Subcutaneous adipose tissue (tissue), 4 donors: Measurements from ENCODE around the gene TUBA1C. TPM values are rescaled to one million over a fixed set of nuclear protein-coding genes. Genes with fewer than 3 reads are reported as not detected.

Experiments used
- CTCF ChIP-seq: fragments of 450-650 bp; IDR thresholded peaks from one replicate; pipeline ENCODE4 v1.5.1; 2016; ENCODE audit warnings: low read depth, mild to moderate bottlenecking, control low read depth, antibody characterized with exemption, moderate library complexity
- total RNA-seq, 4 donors: library from RNA; depleted of rRNA; stranded (reverse); fragments of >200 nt; gene quantifications; one replicate each; pipeline ENCODE4 v1.1.0, GENCODE V29; 2016

The TUBA1C gene
- total RNA-seq, 4 donors from 2014 or later: 65.9 to 177 (median 107) TPM

DNA sequence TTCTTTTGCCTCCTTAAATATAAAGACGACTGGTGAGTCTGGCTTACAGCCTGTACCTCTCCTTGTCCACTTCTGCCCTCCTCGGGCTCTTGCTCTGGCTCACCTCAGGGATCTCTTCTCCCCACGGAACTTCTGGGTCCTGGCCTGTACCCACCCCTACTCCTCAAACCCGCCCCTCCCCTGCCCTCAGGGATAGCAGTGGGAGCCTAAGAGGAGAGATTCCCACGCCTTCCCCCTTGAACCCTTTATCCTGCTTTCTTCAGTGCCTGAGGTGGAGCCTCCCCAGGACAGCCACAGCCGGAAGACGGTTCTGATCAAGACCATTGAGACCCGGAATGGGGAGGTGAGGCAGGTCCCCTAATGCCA lies 32.8 kb downstream of the TUBA1C start:
- no peak for TF ChIP-seq CTCF

DNA sequence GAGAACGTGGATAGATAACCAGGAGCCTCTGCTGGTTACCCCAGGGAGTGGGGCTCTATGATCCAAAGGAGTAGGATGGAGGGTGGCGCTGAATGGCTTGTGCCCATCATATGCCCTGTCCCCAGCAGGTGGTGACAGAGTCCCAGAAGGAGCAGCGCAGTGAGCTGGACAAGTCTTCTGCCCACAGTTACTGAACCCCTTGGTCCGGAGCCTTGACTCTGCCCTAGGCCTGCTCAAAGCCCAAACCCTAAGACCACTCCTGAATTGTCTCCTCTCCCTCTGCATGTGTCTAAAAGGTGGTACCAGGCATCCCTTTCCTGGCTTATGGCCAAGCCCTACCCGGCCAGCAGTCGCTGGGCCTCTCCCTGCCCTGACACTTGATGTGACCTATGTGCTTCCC lies 33.3 kb downstream of the TUBA1C start:
- no peak for TF ChIP-seq CTCF

DNA sequence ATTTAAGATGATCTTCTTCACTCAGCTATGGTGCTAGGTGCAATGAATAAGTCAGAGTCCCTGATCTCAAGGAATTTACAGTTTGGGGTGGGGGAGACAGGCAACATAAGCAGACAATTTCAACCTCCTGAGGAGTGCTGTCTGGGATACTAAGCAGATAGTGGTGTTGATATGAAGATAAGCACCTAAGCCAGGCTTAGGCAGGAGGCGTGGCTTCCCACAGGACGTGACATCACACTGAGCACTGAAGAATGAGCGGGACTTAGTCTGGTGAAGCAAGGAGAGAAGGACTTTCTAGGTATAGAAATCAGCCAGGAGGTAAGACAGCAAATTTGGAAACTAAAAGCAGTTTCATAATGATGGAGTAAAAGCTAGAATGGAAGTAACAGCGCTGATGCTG lies 36.9 kb downstream of the TUBA1C start:
- no peak for TF ChIP-seq CTCF

- TF ChIP-seq CTCF: no peak
Measured at GRCh38 chr12:49304161-49304560, 39.3 kb downstream of the TUBA1C start.

DNA sequence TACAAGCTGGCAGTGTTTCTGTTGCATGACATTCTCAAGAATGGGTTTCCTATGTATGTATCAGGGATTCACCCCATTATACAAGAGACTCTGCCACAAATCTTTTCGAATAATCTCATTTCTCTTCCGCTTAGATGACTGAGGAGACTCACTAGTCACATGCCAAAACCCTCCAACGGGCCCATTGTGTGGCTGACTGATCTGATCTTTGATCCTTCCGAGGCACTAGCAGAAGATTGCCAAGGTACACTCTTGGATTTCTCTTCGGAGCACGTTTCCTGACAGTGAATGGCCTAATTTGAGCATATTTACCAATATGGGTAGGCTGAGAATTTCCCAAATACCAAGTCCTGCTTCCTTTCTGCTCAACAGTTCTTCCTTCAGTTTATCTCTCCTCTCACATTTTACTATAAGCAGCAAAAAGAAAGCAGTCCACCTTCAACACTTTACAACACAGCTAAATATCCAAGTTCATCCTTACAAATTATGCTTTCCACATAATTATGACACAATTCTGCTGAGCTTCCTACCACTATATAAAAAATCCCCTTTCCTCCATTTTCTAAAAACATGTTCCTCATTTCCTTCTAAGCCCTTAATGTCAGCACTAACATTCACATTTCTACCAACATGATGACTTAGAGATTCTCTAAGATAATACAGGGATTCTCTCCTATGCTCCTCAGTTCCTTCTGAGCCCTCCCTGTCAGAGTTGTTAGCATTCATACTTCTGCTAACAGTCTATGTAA lies 41.1 kb downstream of the TUBA1C start:
- no peak for TF ChIP-seq CTCF

DNA sequence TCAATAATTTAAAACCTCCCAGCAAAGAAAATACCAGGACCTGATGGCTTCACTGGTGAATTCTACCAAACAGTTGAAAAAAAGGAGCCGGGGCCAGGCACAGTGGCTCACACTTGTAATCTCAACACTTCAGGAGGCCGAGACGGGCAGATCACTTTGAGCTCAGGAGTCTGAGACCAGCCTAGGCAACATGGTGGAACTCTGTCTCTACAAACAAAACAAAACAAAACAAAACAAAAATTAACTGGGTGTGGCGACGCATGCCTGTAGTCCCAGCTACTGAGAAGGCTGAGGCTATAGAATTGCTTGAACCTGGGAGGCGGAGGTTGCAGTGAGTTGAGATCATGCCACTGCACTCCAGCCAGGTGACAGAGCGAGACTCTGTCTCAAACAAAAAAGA lies 44.5 kb downstream of the TUBA1C start:
- TF ChIP-seq CTCF: no peak

- no peak for TF ChIP-seq CTCF
Measured at GRCh38 chr12:49314811-49315210, 49.9 kb downstream of the TUBA1C start.
